HL-60 (cell line): ENCODE results near the gene PTPRN2.

Source experiments
- DNase-seq, 2 experiments: peaks; one replicate each; pipeline ENCODE4 v3.0.0-alpha.2; 2010 to 2020; ENCODE audit warnings: low read depth in 1 of 2, low spot score in 1 of 2
- H3K27ac ChIP-seq: fragments of 250-450 bp; sonication (Bioruptor Pico); replicated peaks from 2 replicates; pipeline ENCODE4 v1.5.1; 2020; ENCODE audit warnings: mild to moderate bottlenecking, moderate library complexity
- H3K27me3 ChIP-seq: fragments of 250-450 bp; sonication (Bioruptor Pico); 2 replicates; pipeline ENCODE4 v1.5.1; 2021; ENCODE audit warnings: mild to moderate bottlenecking, moderate library complexity; ENCODE audit not compliant: insufficient read depth, poor library complexity, severe bottlenecking
- H3K4me3 ChIP-seq: replicated peaks from 2 replicates; pipeline ENCODE4 v1.5.1; 2011; ENCODE audit warnings: mild to moderate bottlenecking, control low read depth, low read length; ENCODE audit not compliant: insufficient read depth
- GABPA ChIP-seq: IDR thresholded peaks from 2 replicates; pipeline ENCODE4 v1.6.1; 2012; ENCODE audit warnings: low read depth
- POLR2AphosphoS5 ChIP-seq: IDR thresholded peaks from 2 replicates; pipeline ENCODE4 v1.6.1; 2012; ENCODE audit warnings: low read depth
- SPI1 ChIP-seq: IDR thresholded peaks from 2 replicates; pipeline ENCODE4 v1.6.1; 2012; ENCODE audit warnings: low read depth, mild to moderate bottlenecking, borderline replicate concordance
- TF ChIP-seq, protein P1 (sequence below): IDR thresholded peaks from one replicate; pipeline ENCODE4 v1.5.1; 2011; ENCODE audit warnings: low read length, control low read depth, inconsistent platforms; ENCODE audit not compliant: insufficient read depth
- TF ChIP-seq, protein P2 (sequence below): IDR thresholded peaks from 2 replicates; pipeline ENCODE4 v1.6.1; 2012; ENCODE audit warnings: low read depth; ENCODE audit not compliant: insufficient replicate concordance

Gene PTPRN2

DNA sequence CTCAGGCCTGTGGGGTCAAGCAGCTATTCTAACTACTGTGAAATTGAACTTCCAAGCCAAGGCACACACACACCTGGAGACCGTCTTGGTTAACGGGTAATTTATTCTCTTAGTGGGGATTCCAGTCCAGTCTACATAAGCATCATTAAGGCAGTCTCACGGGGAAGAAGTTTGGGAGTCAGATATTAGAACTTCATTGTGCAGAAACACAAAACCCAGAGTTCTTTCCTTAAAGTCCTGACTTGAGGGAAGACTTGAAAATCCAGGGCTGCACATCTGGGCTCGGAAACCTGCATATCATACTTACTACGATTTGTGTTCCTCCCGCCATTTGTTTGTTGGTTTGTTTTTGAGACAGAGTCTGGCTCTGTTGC is 112.0 kb downstream of the PTPRN2 start:
- DNase-seq = no peak
- Histone ChIP-seq H3K27me3 (no peaks in the 10 kb centered on the region), H3K4me3 (no peak overlapping the region), H3K27ac (no peak overlapping the region)
- TF ChIP-seq, protein P1, sequence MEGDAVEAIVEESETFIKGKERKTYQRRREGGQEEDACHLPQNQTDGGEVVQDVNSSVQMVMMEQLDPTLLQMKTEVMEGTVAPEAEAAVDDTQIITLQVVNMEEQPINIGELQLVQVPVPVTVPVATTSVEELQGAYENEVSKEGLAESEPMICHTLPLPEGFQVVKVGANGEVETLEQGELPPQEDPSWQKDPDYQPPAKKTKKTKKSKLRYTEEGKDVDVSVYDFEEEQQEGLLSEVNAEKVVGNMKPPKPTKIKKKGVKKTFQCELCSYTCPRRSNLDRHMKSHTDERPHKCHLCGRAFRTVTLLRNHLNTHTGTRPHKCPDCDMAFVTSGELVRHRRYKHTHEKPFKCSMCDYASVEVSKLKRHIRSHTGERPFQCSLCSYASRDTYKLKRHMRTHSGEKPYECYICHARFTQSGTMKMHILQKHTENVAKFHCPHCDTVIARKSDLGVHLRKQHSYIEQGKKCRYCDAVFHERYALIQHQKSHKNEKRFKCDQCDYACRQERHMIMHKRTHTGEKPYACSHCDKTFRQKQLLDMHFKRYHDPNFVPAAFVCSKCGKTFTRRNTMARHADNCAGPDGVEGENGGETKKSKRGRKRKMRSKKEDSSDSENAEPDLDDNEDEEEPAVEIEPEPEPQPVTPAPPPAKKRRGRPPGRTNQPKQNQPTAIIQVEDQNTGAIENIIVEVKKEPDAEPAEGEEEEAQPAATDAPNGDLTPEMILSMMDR = no peak
- TF ChIP-seq POLR2AphosphoS5 (no peak), GABPA (no peak), SPI1 (no peak)
- TF ChIP-seq, protein P2, sequence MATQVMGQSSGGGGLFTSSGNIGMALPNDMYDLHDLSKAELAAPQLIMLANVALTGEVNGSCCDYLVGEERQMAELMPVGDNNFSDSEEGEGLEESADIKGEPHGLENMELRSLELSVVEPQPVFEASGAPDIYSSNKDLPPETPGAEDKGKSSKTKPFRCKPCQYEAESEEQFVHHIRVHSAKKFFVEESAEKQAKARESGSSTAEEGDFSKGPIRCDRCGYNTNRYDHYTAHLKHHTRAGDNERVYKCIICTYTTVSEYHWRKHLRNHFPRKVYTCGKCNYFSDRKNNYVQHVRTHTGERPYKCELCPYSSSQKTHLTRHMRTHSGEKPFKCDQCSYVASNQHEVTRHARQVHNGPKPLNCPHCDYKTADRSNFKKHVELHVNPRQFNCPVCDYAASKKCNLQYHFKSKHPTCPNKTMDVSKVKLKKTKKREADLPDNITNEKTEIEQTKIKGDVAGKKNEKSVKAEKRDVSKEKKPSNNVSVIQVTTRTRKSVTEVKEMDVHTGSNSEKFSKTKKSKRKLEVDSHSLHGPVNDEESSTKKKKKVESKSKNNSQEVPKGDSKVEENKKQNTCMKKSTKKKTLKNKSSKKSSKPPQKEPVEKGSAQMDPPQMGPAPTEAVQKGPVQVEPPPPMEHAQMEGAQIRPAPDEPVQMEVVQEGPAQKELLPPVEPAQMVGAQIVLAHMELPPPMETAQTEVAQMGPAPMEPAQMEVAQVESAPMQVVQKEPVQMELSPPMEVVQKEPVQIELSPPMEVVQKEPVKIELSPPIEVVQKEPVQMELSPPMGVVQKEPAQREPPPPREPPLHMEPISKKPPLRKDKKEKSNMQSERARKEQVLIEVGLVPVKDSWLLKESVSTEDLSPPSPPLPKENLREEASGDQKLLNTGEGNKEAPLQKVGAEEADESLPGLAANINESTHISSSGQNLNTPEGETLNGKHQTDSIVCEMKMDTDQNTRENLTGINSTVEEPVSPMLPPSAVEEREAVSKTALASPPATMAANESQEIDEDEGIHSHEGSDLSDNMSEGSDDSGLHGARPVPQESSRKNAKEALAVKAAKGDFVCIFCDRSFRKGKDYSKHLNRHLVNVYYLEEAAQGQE = no peak

DNA sequence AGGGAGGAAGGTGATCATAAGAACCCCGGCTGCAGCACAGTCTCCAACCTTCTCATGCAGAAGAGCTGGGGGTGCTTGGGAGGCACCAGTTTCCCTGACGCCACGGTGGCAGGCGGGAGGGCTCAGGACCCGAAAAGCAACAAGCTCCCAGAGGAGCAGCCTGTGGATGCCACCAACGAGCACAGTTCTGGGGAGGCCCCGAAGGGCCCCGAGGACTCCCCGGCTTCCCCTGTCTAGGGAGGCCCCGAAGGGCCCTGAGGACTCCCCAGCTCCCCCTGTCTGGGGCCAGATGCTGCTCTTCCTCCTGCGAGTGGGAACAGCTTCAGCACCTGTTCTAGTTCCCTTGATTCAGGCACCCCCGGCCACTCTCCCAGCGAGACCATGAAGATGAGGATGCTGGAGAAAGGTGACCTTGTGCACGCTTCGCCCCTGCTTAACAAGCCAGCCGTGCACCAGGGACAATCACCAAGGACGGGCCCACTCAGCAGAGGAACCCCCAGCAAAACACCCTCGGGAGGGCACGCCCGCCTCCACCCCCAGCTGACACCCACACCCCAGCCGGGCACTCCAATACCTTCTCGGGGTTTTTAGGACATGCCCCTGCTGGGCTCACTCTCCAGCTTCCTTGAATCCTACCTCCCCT is 112.5 kb downstream of the PTPRN2 start:
- no peak for DNase-seq
- Histone ChIP-seq H3K27ac (no peak overlapping the region), H3K4me3 (no peak overlapping the region), H3K27me3 (no peaks in the 10 kb centered on the region)
- TF ChIP-seq, protein P2 = no peak
- TF ChIP-seq GABPA = no peak

DNA sequence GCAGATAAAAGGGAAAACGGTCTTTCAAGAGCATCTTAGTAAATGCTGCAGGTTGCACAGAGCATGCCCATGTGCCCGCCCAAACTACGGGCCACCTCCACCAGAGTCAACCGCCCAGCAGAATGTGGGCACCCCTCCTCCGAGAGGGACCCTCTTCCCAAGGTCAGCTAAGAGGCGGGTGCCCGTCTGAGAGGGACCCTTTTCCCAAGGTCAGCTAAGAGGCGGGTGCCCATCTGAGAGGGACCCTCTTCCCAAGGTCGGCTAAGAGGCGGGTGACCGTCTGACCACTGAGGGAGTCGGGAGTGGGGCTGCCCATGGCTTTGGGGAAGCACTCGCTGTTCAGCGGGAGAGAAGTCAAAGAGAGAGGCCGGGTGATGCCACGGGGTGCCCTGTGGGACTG is 113.1 kb downstream of the PTPRN2 start:
- no peak overlapping the region for H3K27ac ChIP-seq
- H3K4me3 ChIP-seq = no peak overlapping the region
- H3K27me3 ChIP-seq = no peaks in the 10 kb centered on the region
- no peak for DNase-seq
- TF ChIP-seq, protein P2 = no peak

DNA sequence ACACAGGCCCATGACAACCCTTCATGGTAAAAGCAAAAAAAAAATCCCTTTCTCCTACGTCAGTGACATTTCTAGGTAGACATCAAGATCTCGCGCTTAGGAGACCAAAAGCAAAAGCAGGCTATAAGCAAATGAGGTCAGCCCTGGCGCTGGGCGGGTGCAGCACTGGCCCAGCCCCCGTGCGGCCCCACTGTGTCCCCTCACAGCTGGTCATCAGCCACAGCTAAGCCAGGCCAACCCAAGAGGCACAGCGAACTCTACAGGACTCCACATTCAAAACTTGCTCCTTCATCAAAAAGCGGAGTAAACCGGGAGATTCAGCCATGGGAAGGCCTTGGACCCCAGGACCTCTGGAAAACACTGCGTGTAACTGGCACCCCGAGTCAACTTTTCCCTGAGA is 113.7 kb downstream of the PTPRN2 start:
- DNase-seq = no peak
- Histone ChIP-seq H3K27me3 (no peaks in the 10 kb centered on the region), H3K4me3 (no peak overlapping the region), H3K27ac (no peak overlapping the region)
- TF ChIP-seq GABPA = no peak
- no peak for TF ChIP-seq SPI1
- TF ChIP-seq POLR2AphosphoS5 = no peak
- TF ChIP-seq, protein P2 = no peak
